AG04449 (cell line): ENCODE data around the gene ERCC1.
A peak's percentile ranks its signal among the peaks of the same experiment; 100 is the strongest.

Experiments used
- CTCF ChIA-PET: fragments of 350-600 bp; formaldehyde crosslinking; extraction: SDS; loops from one replicate; lab custom pipeline; 2021; ENCODE audit warnings: antibody characterized with exemption; lab: Yijun Ruan, JAX
- POLR2A ChIA-PET: fragments of 400-600, 350-600 bp; formaldehyde crosslinking; extraction: SDS; loops from one replicate; lab custom pipeline; 2020; ENCODE audit warnings: antibody characterized with exemption, inconsistent platforms; lab: Yijun Ruan, JAX
- DNase-seq: peaks from one replicate; pipeline ENCODE4 v3.0.0-alpha.2; 2010; ENCODE audit warnings: low read depth, low spot score
- H3K4me3 ChIP-seq: 2 replicates; pipeline ENCODE4 v1.5.1; 2011; ENCODE audit warnings: low read depth, mild to moderate bottlenecking, control low read depth, low read length
- TF ChIP-seq, protein P1 (sequence below): IDR thresholded peaks from one replicate; pipeline ENCODE4 v1.5.1; 2011; ENCODE audit warnings: mild to moderate bottlenecking, moderate library complexity, low read length, control low read depth, inconsistent platforms; ENCODE audit not compliant: insufficient read depth; ENCODE audit errors: missing control alignments

ERCC1 gene

DNA sequence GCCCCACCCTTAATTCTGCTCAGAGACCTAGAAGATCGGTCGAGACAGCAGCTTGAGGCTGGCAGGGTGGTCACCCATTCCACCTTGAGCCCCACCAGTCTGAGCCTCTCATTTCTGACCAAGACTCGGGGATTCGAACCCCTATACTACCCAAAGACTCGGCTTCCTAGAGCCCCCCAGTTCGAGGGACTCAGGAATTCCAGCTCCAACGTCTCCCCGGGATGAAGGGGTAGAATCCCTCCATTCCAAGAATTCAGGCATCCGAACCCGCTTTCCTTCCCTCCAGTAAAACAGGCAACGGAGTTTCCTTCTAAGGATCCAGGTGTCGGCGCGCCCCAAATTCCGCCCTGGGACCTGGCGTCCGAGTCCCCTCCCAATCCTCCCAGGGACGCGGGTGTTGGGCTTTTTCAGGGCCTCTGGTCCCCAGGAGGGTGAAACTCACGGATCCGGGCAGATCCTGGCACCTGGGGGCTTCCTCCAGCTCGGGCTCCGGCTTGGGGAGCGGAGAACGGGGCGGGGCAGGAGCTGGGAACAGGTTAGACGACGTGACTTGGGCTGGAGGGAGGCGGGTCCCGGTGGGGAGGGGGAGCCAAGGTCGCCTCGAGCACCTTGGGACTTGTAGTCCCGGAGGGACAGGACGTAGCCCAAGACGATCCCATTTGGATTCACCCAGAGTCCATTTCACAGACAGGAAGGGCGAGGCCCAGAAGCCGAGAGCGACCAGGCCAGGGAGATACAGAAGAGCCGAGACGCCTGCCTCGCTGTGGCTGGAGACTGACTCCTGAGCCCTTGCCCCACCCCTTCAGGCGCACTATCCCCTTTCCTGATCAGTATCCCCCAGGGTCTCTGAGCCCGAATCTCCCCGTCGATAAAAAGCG lies 18.9 kb downstream of the ERCC1 start, which contains the start of gene PPP1R13L:
Gene PPP1R13L (minus strand): TSS at position 513 of the 878 bp plus-strand sequence. CDS start 6,751 bp downstream, outside the sequence.
- no peak for DNase-seq
- TF ChIP-seq, protein P1, sequence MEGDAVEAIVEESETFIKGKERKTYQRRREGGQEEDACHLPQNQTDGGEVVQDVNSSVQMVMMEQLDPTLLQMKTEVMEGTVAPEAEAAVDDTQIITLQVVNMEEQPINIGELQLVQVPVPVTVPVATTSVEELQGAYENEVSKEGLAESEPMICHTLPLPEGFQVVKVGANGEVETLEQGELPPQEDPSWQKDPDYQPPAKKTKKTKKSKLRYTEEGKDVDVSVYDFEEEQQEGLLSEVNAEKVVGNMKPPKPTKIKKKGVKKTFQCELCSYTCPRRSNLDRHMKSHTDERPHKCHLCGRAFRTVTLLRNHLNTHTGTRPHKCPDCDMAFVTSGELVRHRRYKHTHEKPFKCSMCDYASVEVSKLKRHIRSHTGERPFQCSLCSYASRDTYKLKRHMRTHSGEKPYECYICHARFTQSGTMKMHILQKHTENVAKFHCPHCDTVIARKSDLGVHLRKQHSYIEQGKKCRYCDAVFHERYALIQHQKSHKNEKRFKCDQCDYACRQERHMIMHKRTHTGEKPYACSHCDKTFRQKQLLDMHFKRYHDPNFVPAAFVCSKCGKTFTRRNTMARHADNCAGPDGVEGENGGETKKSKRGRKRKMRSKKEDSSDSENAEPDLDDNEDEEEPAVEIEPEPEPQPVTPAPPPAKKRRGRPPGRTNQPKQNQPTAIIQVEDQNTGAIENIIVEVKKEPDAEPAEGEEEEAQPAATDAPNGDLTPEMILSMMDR: no peak
- POLR2A ChIA-PET: interaction anchor here (1.5 kb wide), 1 partner anchor 27 kb away, joined by 5 read pairs; no protein-coding TSS in a partner anchor
- CTCF ChIA-PET: interaction anchor here (0.7 to 4.8 kb wide), 15 partner anchors 9 to 103 kb away, joined by 3 to 65 read pairs (median 6); partner anchors contain the start of gene ERCC1
- peak within 1 kb of the TSS; percentile 88 for H3K4me3 ChIP-seq

DNA sequence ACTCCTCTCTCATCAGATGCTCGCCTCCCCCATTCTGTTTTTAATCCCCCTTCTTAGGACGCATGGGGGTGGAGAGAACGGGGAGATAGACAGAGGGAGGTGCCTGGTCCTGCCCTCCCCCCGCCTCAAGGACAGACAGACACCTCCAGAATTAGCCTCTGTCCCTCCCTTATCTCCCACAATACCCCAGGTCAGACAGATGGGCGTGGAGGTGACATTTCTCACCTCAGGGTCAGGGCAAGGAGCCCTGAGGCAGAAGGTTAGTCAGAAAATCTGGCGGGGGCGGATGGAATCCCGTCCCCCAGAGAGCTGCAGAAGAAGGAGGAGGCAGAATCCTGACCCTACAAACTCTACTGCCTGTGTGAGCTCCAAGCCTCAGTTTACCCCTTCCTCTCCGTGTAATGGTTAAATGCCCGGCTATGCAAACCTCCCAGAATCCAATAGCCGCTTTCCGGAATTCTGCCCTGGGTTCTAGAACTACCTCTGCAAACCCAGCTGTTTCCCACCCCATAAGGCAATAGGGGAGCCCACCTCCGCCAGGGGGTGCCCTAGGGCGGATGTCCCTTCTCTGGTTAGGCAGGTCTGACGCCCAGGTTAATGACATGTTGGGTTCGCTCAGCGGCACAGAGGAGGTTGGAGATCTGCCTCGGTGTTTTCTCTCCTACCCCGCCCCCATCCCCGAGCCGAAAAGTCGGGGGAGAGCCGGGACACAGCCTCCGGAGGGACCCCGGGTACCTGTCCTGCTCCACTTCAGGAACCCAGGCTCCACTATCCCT lies 19.7 kb downstream of the ERCC1 start:
- POLR2A ChIA-PET: interaction anchor here (1.5 kb wide), 1 partner anchor 26 kb away, joined by 5 read pairs; no protein-coding TSS in a partner anchor
- TF ChIP-seq, protein P1: peak; percentile 72
- CTCF ChIA-PET: interaction anchor here (0.7 to 4.8 kb wide), 20 partner anchors 10 to 104 kb away, joined by 3 to 65 read pairs (median 6); partner anchors contain the start of genes ERCC1 and ERCC2
- peak overlapping the region; percentile 88 for H3K4me3 ChIP-seq
- no peak for DNase-seq

- TF ChIP-seq, protein P1: no peak
- CTCF ChIA-PET: interaction anchor here (0.6 to 4.8 kb wide), 26 partner anchors 9 to 82 kb away, joined by 3 to 65 read pairs (median 6); partner anchors contain the start of genes ERCC1 and ERCC2
- POLR2A ChIA-PET: interaction anchor here (0.9 kb wide), 1 partner anchor 75 kb away, joined by 3 read pairs; no protein-coding TSS in a partner anchor
- DNase-seq: no peak
- H3K4me3 ChIP-seq: peak overlapping the region; percentile 88
These were observed 20.4 kb downstream of the ERCC1 start for GRCh38 chr19:45403272-45403671.

- ChIA-PET POLR2A (interaction anchor here (0.9 kb wide), 1 partner anchor 76 kb away, joined by 3 read pairs; no protein-coding TSS in a partner anchor), CTCF (interaction anchor here (0.6 to 4.8 kb wide), 30 partner anchors 8 to 291 kb away, joined by 3 to 65 read pairs (median 6); partner anchors contain the start of gene ERCC1)
- peak overlapping the region; percentile 18 for H3K4me3 ChIP-seq
- TF ChIP-seq, protein P1: peak; percentile 68
- DNase-seq: no peak
These were observed 21.2 kb downstream of the ERCC1 start for GRCh38 chr19:45402298-45403061.

DNA sequence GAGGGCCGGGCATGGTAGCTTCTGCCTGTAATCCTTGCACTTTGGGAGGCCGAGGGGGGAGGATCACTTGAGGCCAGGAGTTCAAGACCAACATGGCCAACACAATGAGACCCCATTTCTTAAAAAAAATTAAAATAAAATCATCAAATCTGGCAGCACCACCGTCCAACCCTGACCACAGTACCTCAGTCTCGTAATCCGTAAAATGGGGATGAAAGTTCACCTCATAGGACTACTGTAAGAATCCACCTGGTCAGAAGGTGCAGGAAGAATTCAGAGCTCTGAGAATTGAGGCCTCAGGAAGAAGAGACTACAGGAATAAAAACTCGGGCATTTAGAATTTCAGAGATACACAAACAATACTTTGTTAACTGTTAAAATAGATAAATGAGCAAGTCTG lies 21.9 kb downstream of the ERCC1 start:
- TF ChIP-seq, protein P1: no peak
- DNase-seq: no peak
- POLR2A ChIA-PET: interaction anchor here (0.6 kb wide), 1 partner anchor 391 kb away, joined by 3 read pairs; no protein-coding TSS in a partner anchor
- H3K4me3 ChIP-seq: no peak overlapping the region
- CTCF ChIA-PET: interaction anchor here (0.7 to 4.8 kb wide), 20 partner anchors 8 to 201 kb away, joined by 3 to 65 read pairs (median 6); no protein-coding TSS in a partner anchor
